Activated B cell treated with CpG ODN at 0.5 μM for 24 hours (primary cell): Measurements from ENCODE around the gene CHAC1. TPM values are rescaled to one million over a fixed set of nuclear protein-coding genes. Genes with fewer than 3 reads are reported as not detected.

Experiments
- ATAC-seq: fragments of 200-7000 bp; cut with Tn5 transposase; one replicate; pipeline ENCODE4 v1.10.0; 2021; ENCODE audit warnings: low read depth, mild to moderate bottlenecking, moderate library complexity
- CTCF ChIA-PET: fragments of 350-600 bp; sonication (Branson Sonifier 250); formaldehyde crosslinking; loops from one replicate; lab custom pipeline; 2021; ENCODE audit warnings: antibody characterized with exemption; lab: Charles Lee
- POLR2A ChIA-PET: fragments of 350-600 bp; sonication (Branson Sonifier 250); formaldehyde crosslinking; loops from one replicate; lab custom pipeline; 2021; ENCODE audit warnings: antibody characterized with exemption; lab: Charles Lee
- DNase-seq: peaks from one replicate; pipeline ENCODE4 v3.0.0; 2022
- H3K27ac Mint-ChIP-seq: one replicate; pipeline ENCODE4 v1.8.0; 2020; ENCODE audit warnings: mixed read lengths
- H3K27me3 Mint-ChIP-seq: one replicate; pipeline ENCODE4 v1.8.0; 2021; ENCODE audit warnings: mixed read lengths
- H3K36me3 Mint-ChIP-seq: one replicate; pipeline ENCODE4 v1.8.0; 2021; ENCODE audit warnings: low read depth, mixed read lengths
- H3K4me1 Mint-ChIP-seq: one replicate; pipeline ENCODE4 v1.8.0; 2021; ENCODE audit warnings: mixed read lengths
- H3K4me3 Mint-ChIP-seq: one replicate; pipeline ENCODE4 v1.8.0; 2020; ENCODE audit warnings: mild to moderate bottlenecking, mixed read lengths
- H3K9me3 Mint-ChIP-seq: one replicate; pipeline ENCODE4 v1.8.0; 2020; ENCODE audit warnings: mixed read lengths
- intact Hi-C: fragments of 100-400 bp; cut with micrococcal nuclease; formaldehyde crosslinking; loops from one replicate; pipeline ENCODE4 v1.15.1; 2024
- total RNA-seq: library from RNA; stranded (reverse); gene quantifications from 2 replicates; pipeline ENCODE4 v1.2.3, GENCODE V29; 2022
- TF ChIP-seq, protein P1 (sequence below): fragments of 200-600 bp; IDR thresholded peaks from one replicate; pipeline ENCODE4 v1.8.0; 2022; ENCODE audit warnings: antibody characterized with exemption, mild to moderate bottlenecking

Gene CHAC1
- total RNA-seq, 1 donor from 2014 or later: 27.3 TPM

DNA sequence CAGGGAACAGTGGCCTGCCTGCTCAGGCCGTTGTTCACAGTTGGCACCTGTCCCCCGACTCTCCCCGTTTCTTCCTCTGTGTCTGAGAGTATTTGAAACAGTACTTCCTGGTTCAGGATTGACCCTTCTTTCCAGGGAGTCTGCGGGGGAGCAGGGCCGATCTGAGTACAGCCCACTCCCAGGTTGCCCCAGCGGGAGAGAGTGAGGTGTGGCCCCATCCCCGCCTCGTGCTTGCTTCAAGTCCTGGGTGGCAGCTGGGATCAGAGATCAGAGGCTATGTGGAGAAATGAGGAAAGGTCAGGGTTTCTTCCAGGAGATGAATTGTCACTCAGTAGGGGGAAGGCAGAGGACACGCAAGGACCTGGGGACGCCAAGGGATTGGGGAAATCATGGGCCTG lies 30.7 kb upstream of the CHAC1 start:
- Mint-ChIP-seq H3K36me3 (no peaks in the 10 kb centered on the region), H3K4me3 (no peak overlapping the region), H3K4me1 (peaks cover 20% of the 10 kb centered on the region), H3K9me3 (no peaks in the 10 kb centered on the region), H3K27ac (no peak overlapping the region), H3K27me3 (peaks cover 19% of the 10 kb centered on the region)
- DNase-seq: no peak
- no peak for ATAC-seq
- intact Hi-C loops: no loop called here
- POLR2A ChIA-PET: no interaction called here
- TF ChIP-seq, protein P1, sequence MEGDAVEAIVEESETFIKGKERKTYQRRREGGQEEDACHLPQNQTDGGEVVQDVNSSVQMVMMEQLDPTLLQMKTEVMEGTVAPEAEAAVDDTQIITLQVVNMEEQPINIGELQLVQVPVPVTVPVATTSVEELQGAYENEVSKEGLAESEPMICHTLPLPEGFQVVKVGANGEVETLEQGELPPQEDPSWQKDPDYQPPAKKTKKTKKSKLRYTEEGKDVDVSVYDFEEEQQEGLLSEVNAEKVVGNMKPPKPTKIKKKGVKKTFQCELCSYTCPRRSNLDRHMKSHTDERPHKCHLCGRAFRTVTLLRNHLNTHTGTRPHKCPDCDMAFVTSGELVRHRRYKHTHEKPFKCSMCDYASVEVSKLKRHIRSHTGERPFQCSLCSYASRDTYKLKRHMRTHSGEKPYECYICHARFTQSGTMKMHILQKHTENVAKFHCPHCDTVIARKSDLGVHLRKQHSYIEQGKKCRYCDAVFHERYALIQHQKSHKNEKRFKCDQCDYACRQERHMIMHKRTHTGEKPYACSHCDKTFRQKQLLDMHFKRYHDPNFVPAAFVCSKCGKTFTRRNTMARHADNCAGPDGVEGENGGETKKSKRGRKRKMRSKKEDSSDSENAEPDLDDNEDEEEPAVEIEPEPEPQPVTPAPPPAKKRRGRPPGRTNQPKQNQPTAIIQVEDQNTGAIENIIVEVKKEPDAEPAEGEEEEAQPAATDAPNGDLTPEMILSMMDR: no peak
- CTCF ChIA-PET: no interaction called here

DNA sequence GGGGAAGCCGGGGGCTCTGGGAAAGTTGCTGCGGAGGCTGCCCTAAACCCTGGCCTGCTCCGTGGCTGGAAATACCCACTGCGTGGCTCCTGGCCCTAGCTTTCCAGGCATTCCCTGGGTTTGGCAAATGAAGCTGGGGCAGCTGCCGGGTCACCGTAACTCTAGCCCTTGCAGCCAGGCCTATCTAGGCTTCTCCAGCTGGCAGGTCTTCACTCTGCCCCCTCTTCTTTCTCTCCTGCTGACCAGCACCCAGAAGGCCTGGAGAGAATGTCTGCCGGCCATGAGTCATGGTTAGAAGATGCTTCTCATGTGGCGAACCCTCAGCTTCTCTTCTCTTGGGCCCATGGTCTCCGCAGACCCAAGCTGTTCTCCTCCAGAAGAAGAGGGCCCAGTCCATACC lies 29.7 kb upstream of the CHAC1 start:
- ATAC-seq (no peak), DNase-seq (no peak)
- no peaks in the 10 kb centered on the region for H3K36me3 Mint-ChIP-seq
- no peak overlapping the region for H3K4me3 Mint-ChIP-seq
- H3K4me1 Mint-ChIP-seq: peaks cover 28% of the 10 kb centered on the region
- TF ChIP-seq, protein P1: no peak
- H3K27ac Mint-ChIP-seq: no peak overlapping the region
- ChIA-PET CTCF (no interaction called here), POLR2A (interaction anchor here (1.3 kb wide), 1 partner anchor 30 kb away, joined by 3 read pairs; the partner anchor contains the start of gene CHAC1)
- peaks cover 19% of the 10 kb centered on the region for H3K27me3 Mint-ChIP-seq
- intact Hi-C loops: no loop called here
- no peaks in the 10 kb centered on the region for H3K9me3 Mint-ChIP-seq

DNA sequence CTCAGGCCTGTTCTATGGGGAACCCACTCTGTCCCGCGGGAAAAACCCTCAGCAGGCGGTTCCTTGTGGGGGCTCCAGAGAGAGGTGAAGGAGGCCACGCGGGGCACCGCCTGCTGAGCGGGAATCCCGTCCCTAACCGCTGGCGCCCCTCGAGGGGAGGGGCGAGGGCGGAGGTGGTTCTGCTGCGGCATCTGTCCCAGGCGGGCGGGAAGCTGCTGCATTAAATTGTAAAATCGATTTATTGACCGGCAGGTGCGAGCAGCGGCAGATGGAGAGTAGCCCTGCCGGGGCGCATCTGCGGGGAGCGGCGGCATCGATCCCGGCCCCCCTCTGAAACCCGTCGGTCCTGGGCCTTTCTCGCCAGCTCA lies 27.8 kb upstream of the CHAC1 start:
- Mint-ChIP-seq H3K9me3 (no peaks in the 10 kb centered on the region), H3K27me3 (peaks cover 32% of the 10 kb centered on the region), H3K4me1 (peaks cover 46% of the 10 kb centered on the region), H3K36me3 (no peaks in the 10 kb centered on the region), H3K27ac (no peak overlapping the region), H3K4me3 (no peak overlapping the region)
- POLR2A ChIA-PET: no interaction called here
- CTCF ChIA-PET: no interaction called here
- intact Hi-C loops: no loop called here
- TF ChIP-seq, protein P1: no peak
- no peak for DNase-seq
- no peak for ATAC-seq

DNA sequence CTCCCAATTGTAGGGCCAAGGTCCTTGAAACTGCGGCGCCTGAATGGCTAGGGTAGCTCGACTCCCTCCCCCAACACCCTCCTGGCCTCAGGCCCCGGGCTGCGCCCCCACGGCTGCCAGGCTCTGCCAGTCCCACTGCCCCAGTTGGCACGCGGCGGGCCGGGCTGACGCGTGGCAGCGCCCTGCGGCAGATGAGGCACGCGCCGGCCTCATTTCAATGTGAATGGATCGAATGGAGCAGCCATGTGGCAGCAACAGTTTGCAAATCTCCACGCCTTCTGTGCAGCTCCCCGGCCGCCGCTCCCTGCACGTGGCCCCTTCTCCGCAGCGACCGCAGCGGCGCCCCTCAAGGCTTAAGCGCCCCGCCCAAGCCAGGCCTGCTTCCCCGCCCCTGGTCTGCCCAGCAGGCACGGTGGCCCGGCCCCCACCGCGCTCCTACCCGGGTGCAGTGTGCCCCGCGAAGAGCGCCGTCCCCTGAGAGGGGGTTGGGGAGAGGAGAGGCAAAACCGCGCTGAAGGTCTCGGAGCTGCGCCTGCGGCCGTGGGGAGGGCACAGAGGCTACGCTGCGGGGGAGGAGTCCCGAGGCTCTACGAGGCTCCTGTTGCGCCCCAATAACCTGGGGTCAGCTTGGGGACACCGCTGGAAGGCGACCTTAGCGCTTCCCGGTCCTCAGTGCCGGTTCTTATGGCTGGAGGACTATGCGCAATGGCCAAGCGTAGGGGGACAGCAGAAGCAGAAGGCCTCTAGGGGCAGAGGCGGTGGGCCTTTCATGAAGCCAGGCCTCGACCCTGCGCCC lies 27.2 kb upstream of the CHAC1 start:
- TF ChIP-seq, protein P1: no peak
- intact Hi-C loops: loop anchor here (1.0 kb wide), 1 partner anchor 20 kb away; no protein-coding TSS in a partner anchor
- peaks cover 36% of the 10 kb centered on the region for H3K27me3 Mint-ChIP-seq
- H3K4me1 Mint-ChIP-seq: peaks cover 52% of the 10 kb centered on the region
- no peak for DNase-seq
- ATAC-seq: peak; percentile 15
- H3K36me3 Mint-ChIP-seq: no peaks in the 10 kb centered on the region
- ChIA-PET POLR2A (no interaction called here), CTCF (no interaction called here)
- no peak overlapping the region for H3K27ac Mint-ChIP-seq
- no peaks in the 10 kb centered on the region for H3K9me3 Mint-ChIP-seq
- peak overlapping the region; percentile 64 for H3K4me3 Mint-ChIP-seq

DNA sequence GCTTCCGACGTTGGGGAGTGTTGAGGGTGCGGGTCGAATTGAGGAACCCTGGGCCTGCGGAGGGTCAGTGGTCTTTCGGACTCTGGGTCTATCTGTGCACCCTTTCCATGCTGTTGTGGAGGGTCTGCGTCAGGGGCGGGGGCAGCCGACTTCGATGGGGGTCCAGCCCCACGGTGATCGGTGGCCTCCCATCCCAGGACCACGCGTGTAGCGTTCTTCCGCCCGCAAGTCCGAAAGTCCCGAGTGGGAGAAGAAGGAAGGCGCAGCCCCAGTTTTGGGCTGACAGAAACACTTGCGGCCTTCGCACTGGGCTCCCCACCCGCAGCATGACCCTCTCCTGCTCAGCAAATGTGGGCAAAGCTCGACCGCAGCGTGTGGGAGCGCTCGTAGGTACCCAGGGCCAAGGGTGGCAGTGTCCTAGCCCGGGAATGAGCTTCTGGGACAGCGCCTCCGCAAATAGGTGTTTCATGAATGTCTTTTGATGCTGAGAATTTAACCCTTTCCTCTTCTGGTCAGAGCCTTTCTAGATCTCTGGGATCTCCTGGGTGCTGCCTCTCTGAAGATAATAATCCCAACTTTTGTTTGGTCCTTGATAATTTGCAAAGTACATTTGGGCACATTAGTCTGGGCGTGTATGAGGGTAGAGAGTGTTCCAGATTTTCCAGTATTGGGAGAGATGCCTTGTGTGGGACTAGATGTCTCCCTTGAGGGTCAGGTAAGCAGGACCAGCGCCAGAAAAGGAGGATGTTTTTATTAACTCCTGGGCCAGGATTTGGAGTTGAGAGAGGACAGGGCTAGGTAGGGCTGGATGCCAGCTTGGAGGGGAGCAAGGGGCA lies 26.4 kb upstream of the CHAC1 start:
- no peak for ATAC-seq
- Mint-ChIP-seq H3K4me3 (peak overlapping the region; percentile 64), H3K36me3 (no peaks in the 10 kb centered on the region), H3K9me3 (no peaks in the 10 kb centered on the region), H3K4me1 (peaks cover 55% of the 10 kb centered on the region), H3K27me3 (peaks cover 45% of the 10 kb centered on the region), H3K27ac (no peak overlapping the region)
- ChIA-PET CTCF (interaction anchor here (4.4 kb wide), 1 partner anchor 21 kb away, joined by 29 read pairs; no protein-coding TSS in a partner anchor), POLR2A (interaction anchor here (2.2 to 2.6 kb wide), 2 partner anchors 19 to 26 kb away, joined by 8 to 9 read pairs; partner anchors contain the start of gene CHAC1)
- intact Hi-C loops: loop anchor here (1.0 kb wide), 1 partner anchor 21 kb away; no protein-coding TSS in a partner anchor
- DNase-seq: no peak
- TF ChIP-seq, protein P1: no peak
